SH-SY5Y (cell line): ENCODE data around the gene SPP2.

ENCODE experiments used
- GATA2 ChIP-seq: IDR thresholded peaks from 2 replicates; pipeline ENCODE4 v1.6.1; 2011; ENCODE audit warnings: mild to moderate bottlenecking, low read depth, low read length
- GATA3 ChIP-seq: IDR thresholded peaks from 2 replicates; pipeline ENCODE4 v1.6.1; 2011; ENCODE audit warnings: low read depth, mild to moderate bottlenecking, low read length, moderate library complexity

Gene SPP2

DNA sequence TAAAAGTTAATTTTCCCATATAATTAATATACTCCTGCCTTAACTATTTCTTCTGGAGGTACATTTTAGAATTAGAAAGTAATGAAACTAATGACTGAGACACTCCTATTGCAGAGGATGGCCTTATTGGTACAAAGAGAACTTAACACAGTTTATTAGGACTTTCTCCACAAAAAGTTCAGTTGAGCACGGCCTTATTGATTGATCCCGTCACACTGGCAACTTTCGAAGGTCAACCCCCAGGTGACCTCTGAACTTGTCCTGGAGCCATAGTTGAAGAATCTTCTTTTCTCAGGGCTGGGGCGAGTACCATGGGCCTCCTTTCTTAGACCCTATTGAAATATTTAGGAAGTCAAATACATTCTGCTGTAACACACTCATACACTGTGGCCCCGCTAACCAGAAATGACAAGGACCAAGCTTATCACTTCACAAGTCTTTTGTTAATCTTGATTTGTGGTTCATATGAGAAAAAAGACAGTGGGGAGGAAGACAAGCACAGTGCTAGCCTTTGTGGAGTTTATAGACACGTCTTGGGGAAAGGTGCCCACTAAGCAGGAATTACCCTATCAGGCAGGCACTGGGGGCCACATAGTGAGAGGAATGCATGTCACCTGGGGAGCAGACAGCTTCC is 11.2 kb downstream of the SPP2 start:
- TF ChIP-seq GATA2, result no peak
- TF ChIP-seq GATA3, result no peak

GRCh38 chr2:234066587-234066986 is 16.1 kb downstream of the SPP2 start:
- no peak for TF ChIP-seq GATA2
- no peak for TF ChIP-seq GATA3

DNA sequence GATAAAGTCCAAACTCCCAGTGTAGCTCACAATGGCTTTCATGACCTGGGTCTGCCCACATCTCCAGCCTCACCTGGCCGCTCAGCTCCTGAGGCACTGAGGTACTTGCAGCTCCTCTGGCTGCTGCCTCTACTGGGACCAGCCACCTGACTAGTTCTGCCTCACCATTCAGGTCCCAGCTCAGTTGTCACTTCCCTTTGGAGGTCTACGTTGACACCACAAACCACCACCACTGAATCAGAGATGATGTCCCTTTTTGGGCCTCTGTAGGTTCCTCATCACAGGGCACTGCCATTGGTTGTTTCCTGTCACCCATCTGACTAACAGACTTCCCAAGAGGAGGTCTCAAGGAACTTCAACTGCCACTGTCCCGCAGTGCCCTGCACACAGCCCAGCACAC is 21.2 kb downstream of the SPP2 start:
- TF ChIP-seq GATA2 (no peak), GATA3 (no peak)

DNA sequence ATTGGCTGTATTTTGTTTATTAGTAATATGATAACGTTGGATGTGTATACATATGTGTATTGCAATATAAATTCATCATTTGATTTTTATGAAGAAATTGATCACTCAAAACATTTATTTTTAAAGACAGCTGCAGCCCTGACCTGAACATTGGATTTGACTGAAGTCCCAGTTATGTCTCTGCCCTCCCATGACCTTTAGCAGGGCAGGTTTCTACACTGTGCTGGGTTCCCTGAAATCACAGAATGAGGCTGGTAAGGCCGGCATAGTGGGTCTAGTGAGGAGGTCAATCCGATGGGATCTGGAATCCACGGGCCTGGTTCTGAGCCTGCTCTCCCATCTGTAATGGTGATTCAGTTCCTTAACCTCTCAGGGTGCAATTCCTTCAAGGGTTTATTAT is 22.0 kb downstream of the SPP2 start:
- TF ChIP-seq GATA2 (no peak), GATA3 (no peak)

GRCh38 chr2:234074751-234075517 is 24.4 kb downstream of the SPP2 start:
- TF ChIP-seq GATA2 (no peak), GATA3 (no peak)

- TF ChIP-seq GATA2 (no peak), GATA3 (no peak)
Measured at GRCh38 chr2:234075518-234075915, 25.0 kb downstream of the SPP2 start.

DNA sequence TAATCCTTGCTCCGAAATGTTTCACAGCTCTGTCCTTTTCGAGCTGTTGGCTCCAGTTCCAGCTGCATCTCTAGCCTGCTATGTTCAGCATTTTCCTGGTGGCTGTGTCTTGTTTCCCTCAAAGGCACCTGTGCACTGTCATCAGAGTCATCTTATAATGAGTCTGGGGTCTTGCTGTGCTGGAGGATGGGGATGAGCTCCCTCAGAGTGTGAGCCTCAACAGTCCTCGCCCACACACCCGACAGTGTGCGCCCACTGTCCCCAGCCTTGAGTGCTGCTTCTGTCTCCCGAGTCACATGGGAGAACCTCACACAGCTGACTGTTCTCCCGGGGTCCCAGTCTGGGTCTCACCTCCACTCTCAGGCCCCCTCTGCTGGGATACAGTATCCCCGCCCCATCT is 25.4 kb downstream of the SPP2 start:
- TF ChIP-seq GATA3, result no peak
- no peak for TF ChIP-seq GATA2

DNA sequence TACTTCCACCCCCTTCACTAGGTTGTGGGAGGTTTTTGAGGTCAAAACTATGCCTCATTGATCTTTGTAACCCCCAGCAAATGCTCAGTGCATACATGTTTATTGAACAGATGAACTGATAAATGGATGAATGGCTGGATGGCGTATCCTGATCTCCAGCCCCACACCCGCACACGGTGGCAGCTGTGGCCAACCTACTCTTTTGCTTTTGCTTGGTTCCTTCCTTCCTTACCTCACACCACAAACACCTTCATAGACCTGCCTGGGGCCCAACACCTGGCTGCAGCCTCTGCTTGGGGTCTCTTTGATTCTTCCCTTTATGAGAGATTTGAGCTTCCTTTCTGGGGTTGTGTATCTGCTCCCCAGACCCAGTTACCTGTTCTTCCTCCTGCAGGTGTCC is 25.9 kb downstream of the SPP2 start:
- TF ChIP-seq GATA2 (no peak), GATA3 (no peak)

GRCh38 chr2:234078129-234078528 is 27.6 kb downstream of the SPP2 start:
- TF ChIP-seq GATA3 (no peak), GATA2 (no peak)

DNA sequence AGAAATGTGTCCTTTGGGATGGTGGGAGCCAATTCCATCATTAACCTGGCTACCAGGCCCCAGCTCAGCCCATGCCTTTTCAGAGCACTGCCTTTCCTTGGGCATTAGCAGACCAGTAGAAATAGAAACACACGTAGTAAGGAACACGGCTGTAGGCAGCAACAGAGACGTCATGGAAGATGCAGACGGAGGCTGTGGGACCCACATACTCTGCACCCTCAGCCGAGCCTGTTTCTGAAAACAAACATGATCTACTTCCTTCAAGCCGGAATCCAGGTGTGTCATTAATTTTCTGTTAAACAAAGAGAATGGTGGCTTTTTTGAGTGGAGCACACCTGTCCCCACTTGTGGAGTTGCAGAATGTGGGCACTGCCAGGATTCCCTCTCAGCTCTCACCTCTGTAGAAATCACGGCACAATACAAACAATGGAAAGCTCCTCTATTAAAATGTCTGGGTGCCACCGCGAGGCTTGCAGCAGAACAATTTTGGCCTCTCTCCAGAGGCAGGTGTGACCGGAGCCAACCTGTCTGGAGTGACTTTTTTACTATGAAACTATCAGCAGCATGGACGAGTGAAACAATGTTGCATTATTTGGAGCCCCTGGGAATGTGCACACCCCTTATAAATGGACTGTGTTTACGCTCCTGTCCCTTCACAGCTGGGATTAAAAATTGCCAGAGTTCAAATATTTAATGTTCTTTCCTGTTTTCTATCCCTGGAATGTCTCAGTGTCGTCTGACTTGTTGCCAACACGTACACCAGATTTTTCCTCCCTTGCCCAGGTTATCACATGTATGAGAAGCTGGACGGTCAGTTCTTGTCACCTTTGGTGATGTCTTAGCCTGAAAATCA is 31.7 kb downstream of the SPP2 start:
- TF ChIP-seq GATA3, result no peak

DNA sequence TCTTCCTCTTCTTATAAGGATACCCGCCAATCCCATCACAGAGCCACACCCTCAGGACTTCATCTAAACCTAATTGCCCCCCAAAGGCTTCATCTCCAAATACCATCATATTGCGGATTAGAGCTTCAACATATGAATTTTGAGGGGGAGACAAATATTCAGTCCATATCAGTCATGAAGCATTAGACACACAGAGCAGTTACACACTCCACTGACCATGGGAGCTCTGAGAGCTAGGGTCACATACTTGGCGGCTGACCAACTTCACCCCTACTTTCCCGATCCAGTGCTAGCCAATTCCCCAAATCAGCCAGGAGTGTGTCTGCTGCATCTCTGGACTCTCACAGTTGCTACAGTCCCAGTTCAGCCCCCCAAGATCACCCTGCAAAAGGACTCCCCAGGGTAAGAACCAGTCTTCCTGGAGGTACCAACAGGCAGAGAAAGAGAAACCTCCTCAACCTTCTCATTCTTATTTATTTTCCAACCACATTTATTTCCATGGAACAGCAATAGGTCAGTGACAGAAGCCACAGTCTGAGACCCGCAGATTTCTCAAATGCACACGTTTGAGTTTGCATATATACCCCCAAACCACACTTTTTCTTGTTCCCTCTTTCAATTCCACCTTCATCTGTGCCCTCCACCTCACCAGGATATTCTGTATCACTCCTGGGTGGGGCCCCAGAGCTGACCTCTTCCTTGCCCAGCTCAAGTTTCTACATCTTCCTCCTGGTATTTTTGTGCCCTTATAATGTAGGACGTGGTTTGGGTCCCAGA is 33.3 kb downstream of the SPP2 start:
- TF ChIP-seq GATA2, result no peak
- TF ChIP-seq GATA3, result no peak

DNA sequence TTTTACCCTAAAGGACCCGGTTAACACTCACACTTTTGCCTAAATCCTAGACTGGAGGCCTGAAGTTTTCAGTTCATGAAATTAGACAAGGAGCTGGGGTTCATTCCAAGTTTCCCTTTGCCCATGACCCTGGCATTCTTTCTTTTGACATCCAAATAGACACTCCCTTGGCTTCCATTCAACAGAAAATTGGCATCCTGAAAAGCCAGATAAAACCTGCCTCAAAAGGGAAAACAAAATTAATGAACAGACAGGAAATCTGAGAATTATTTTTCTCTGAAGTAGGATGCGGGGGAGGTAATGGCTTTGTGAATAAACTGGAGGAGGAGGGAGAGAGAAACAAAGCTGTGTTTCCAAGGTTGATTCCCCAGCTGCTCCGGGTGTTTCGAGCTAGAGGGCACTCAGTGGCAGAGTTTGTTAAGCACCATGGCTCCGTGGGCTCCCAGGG is 41.0 kb downstream of the SPP2 start:
- TF ChIP-seq GATA3, result no peak
- no peak for TF ChIP-seq GATA2

DNA sequence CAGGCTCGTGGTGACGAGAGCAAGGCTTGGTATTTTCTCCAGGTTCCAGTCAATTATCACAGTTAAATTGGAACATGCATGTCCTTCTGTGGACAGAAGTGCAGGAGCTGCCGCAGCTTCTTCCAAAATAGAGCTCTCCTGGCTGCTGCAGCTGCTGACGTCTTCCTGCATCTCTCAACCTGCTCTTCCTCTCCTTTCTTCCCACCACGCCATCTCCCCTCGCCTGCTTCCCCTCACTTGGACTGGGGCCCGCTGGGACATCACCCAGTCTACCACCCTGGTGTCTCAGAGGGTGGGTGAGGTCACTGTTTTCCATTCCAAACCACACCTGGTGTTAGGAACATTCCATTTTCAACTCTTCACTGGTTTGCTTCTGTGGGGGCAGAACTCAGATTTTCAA is 41.4 kb downstream of the SPP2 start:
- TF ChIP-seq GATA2 (no peak), GATA3 (no peak)

GRCh38 chr2:234092344-234092743 is 41.8 kb downstream of the SPP2 start:
- TF ChIP-seq GATA2 (no peak), GATA3 (no peak)
